ENCODE results near the gene CDCA5.

The CDCA5 gene

GRCh38 chr11:65100674-65101350 is 17.0 kb upstream of the CDCA5 start:
- POLR2A ChIA-PET (ENCODE audit: low non-redundant PET): interaction anchor here (0.6 kb wide), 1 partner anchor 322 kb away, joined by 4 read pairs; the partner anchor contains the start of gene NEAT1
- no peak for DNase-seq (ENCODE audit: low spot score)
- CTCF ChIA-PET: interaction anchor here (0.6 to 2.0 kb wide), 2 partner anchors 8 to 10 kb away, joined by 5 to 10 read pairs; no protein-coding TSS in a partner anchor
- no peak overlapping the region for H3K27ac ChIP-seq
- no peak for TF ChIP-seq CTCF (conservative IDR thresholded peaks at IDR 0.05; ENCODE audit: low read depth)

- POLR2A ChIA-PET (ENCODE audit: low non-redundant PET): interaction anchor here (0.7 to 1.3 kb wide), 2 partner anchors 38 to 85 kb away, joined by 3 read pairs; partner anchors contain the start of gene CAPN1
- H3K27ac ChIP-seq: peak overlapping the region; percentile 85
- no peak for DNase-seq (ENCODE audit: low spot score)
- TF ChIP-seq CTCF (conservative IDR thresholded peaks at IDR 0.05; ENCODE audit: low read depth): no peak
- CTCF ChIA-PET: interaction anchor here (0.7 to 3.1 kb wide), 3 partner anchors 11 to 16 kb away, joined by 3 to 13 read pairs (median 3); no protein-coding TSS in a partner anchor
Measured at GRCh38 chr11:65096926-65097325, 13.1 kb upstream of the CDCA5 start.

- DNase-seq (ENCODE audit: low spot score): peak; percentile 93
- ChIA-PET POLR2A (ENCODE audit: low non-redundant PET) (interaction anchor here (1.3 kb wide), 1 partner anchor 86 kb away, joined by 3 read pairs; the partner anchor contains the start of gene CAPN1), CTCF (interaction anchor here (0.7 to 3.1 kb wide), 2 partner anchors 14 to 17 kb away, joined by 3 to 13 read pairs; no protein-coding TSS in a partner anchor)
- no peak for TF ChIP-seq CTCF (conservative IDR thresholded peaks at IDR 0.05; ENCODE audit: low read depth)
- peak within 1 kb of the TSS; percentile 85 for H3K27ac ChIP-seq
Measured at GRCh38 chr11:65095974-65096806, 12.3 kb upstream of the CDCA5 start, which contains the start of gene VPS51. Gene VPS51 (plus strand): TSS chr11:65096214. CDS start chr11:65096251, 37 bp downstream.

- CTCF ChIA-PET: interaction anchor here (1.4 kb wide), 1 partner anchor 15 kb away, joined by 4 read pairs; no protein-coding TSS in a partner anchor
Measured at GRCh38 chr11:65095427-65095826, 11.6 kb upstream of the CDCA5 start.

GRCh38 chr11:65090628-65091027 is 6.8 kb upstream of the CDCA5 start:
- CTCF ChIA-PET: interaction anchor here (0.6 kb wide), 4 partner anchors 14 to 306 kb away, joined by 3 to 4 read pairs (median 4); partner anchors contain the start of gene TM7SF2
- no peak for DNase-seq (ENCODE audit: low spot score)
- no peak for TF ChIP-seq CTCF (conservative IDR thresholded peaks at IDR 0.05; ENCODE audit: low read depth)
- POLR2A ChIA-PET (ENCODE audit: low non-redundant PET): no interaction called here
- H3K27ac ChIP-seq: peak overlapping the region; percentile 42

More at GRCh38 chr11:65095427-65095826, 11.6 kb upstream of the CDCA5 start:
- no peak for TF ChIP-seq CTCF (conservative IDR thresholded peaks at IDR 0.05; ENCODE audit: low read depth)
- POLR2A ChIA-PET (ENCODE audit: low non-redundant PET): no interaction called here
- no peak for DNase-seq (ENCODE audit: low spot score)
- peak overlapping the region; percentile 85 for H3K27ac ChIP-seq

- peak overlapping the region; percentile 42; the same call in 1 of the 2 replicates for H3K27ac ChIP-seq
- no peak for DNase-seq (ENCODE audit: low spot score)
- CTCF ChIA-PET: interaction anchor here (0.6 kb wide), 1 partner anchor 15 kb away, joined by 3 read pairs; no protein-coding TSS in a partner anchor
- POLR2A ChIA-PET (ENCODE audit: low non-redundant PET): interaction anchor here (0.5 kb wide), 1 partner anchor 723 kb away, joined by 3 read pairs; no protein-coding TSS in a partner anchor
- TF ChIP-seq CTCF (conservative IDR thresholded peaks at IDR 0.05; ENCODE audit: low read depth): no peak
Measured at GRCh38 chr11:65089621-65090020, 5.8 kb upstream of the CDCA5 start.
